ENCODE data around the gene POU2F1.
A peak's percentile ranks its signal among the peaks of the same experiment; 100 is the strongest.

Gene POU2F1

GRCh38 chr1:167251472-167251871 is 30.8 kb downstream of the POU2F1 start:
- H3K27ac ChIP-seq (ENCODE audit: low read length), result no peak overlapping the region
- H3K4me3 ChIP-seq (ENCODE audit: low read length), result no peak overlapping the region
- no peak overlapping the region for H3K4me2 ChIP-seq (ENCODE audit: low read depth, low read length)
- no peak overlapping the region for H2AFZ ChIP-seq (ENCODE audit: low read length)
- no peaks in the 10 kb centered on the region for H4K20me1 ChIP-seq (ENCODE audit: insufficient read depth, low read length)
- H3K79me2 ChIP-seq (ENCODE audit: low read length), result peaks cover 81% of the 10 kb centered on the region
- no peaks in the 10 kb centered on the region for H3K27me3 ChIP-seq (replicated peaks; ENCODE audit: insufficient read depth, low read length)
- no peaks in the 10 kb centered on the region for H3K36me3 ChIP-seq (replicated peaks; ENCODE audit: insufficient read depth, low read length)
- peaks cover 3% of the 10 kb centered on the region; the same call in 1 of the 2 replicates for H3F3A ChIP-seq (ENCODE audit: insufficient read depth, low read length)
- TF ChIP-seq CTCF (IDR thresholded peaks at IDR 0.05; ENCODE audit: low read length) (no peak), EZH2phosphoT487 (IDR thresholded peaks at IDR 0.05; ENCODE audit: low read length) (no peak), EZH2 (optimal IDR thresholded peaks at IDR 0.05; ENCODE audit: low read depth, low read length) (no peak)
- H3K9me2 ChIP-seq (replicated peaks; ENCODE audit: insufficient read depth, low read length), result no peaks in the 10 kb centered on the region
- H3K9ac ChIP-seq (ENCODE audit: low read length), result no peak overlapping the region
- peaks cover 29% of the 10 kb centered on the region for H3K4me1 ChIP-seq (ENCODE audit: low read length)
- H3K9me3 ChIP-seq (replicated peaks; ENCODE audit: insufficient read depth, low read length), result no peaks in the 10 kb centered on the region
- no peak for DNase-seq

DNA sequence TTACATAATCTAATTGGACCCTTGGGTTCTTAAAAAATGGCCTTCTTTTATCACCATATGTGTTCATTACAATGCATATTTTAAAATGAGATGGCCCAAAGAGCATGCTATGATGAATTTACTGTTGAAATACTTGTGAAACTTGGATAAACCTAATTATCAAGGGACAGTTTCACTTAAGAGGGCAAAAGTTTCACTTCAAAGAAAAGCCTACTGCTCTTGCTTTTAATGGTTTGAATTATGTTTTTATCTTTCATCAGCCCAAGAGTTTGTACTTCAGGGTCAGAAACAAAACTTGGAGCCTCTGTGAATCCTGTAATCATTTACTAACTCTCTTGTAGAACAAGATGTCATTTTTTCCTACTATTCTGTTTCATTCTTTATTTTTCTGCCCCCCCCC is 32.3 kb downstream of the POU2F1 start:
- H3K9ac ChIP-seq (ENCODE audit: low read length), result no peak overlapping the region
- TF ChIP-seq EZH2phosphoT487 (IDR thresholded peaks at IDR 0.05; ENCODE audit: low read length), result no peak
- TF ChIP-seq CTCF (IDR thresholded peaks at IDR 0.05; ENCODE audit: low read length), result no peak
- TF ChIP-seq EZH2 (optimal IDR thresholded peaks at IDR 0.05; ENCODE audit: low read depth, low read length), result no peak
- H3K4me1 ChIP-seq (ENCODE audit: low read length), result peaks cover 15% of the 10 kb centered on the region
- H3K9me3 ChIP-seq (replicated peaks; ENCODE audit: insufficient read depth, low read length), result no peaks in the 10 kb centered on the region
- H3K4me2 ChIP-seq (ENCODE audit: low read depth, low read length), result no peak overlapping the region
- peaks cover 79% of the 10 kb centered on the region for H3K79me2 ChIP-seq (ENCODE audit: low read length)
- H3K36me3 ChIP-seq (replicated peaks; ENCODE audit: insufficient read depth, low read length), result no peaks in the 10 kb centered on the region
- H2AFZ ChIP-seq (ENCODE audit: low read length), result no peak overlapping the region
- H3K27me3 ChIP-seq (replicated peaks; ENCODE audit: insufficient read depth, low read length), result no peaks in the 10 kb centered on the region
- H3K27ac ChIP-seq (ENCODE audit: low read length), result no peak overlapping the region
- no peak overlapping the region for H3K4me3 ChIP-seq (ENCODE audit: low read length)
- no peaks in the 10 kb centered on the region for H3K9me2 ChIP-seq (replicated peaks; ENCODE audit: insufficient read depth, low read length)
- H3F3A ChIP-seq (ENCODE audit: insufficient read depth, low read length), result peaks cover 3% of the 10 kb centered on the region; the same call in 1 of the 2 replicates
- no peaks in the 10 kb centered on the region for H4K20me1 ChIP-seq (ENCODE audit: insufficient read depth, low read length)
- DNase-seq, result peak; percentile 57

DNA sequence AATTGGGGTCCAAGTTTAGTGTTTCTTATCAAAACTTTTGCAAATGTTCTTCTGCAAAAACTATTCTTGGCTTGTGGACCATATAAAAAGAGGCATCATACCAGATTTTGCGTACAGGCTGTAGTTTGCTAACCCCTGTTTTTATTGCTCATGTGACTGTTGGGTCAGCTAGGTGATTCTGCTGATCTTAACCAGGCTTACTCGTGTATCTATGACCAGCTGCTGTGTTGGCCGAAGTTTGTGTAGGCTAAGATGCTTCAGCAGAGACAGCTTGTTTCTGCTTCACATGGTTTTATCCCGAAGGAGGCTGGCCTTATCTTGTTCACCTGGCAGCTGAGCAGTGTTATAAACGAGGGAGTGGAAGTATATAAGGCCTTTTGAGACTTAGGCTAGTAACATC is 38.2 kb downstream of the POU2F1 start:
- H3F3A ChIP-seq (ENCODE audit: insufficient read depth, low read length), result no peaks in the 10 kb centered on the region
- H3K79me2 ChIP-seq (ENCODE audit: low read length), result peaks cover 79% of the 10 kb centered on the region
- no peak overlapping the region for H2AFZ ChIP-seq (ENCODE audit: low read length)
- H3K27ac ChIP-seq (ENCODE audit: low read length), result no peak overlapping the region
- H4K20me1 ChIP-seq (ENCODE audit: insufficient read depth, low read length), result no peaks in the 10 kb centered on the region
- no peaks in the 10 kb centered on the region for H3K36me3 ChIP-seq (replicated peaks; ENCODE audit: insufficient read depth, low read length)
- no peak overlapping the region for H3K4me3 ChIP-seq (ENCODE audit: low read length)
- H3K9me2 ChIP-seq (replicated peaks; ENCODE audit: insufficient read depth, low read length), result no peaks in the 10 kb centered on the region
- H3K27me3 ChIP-seq (replicated peaks; ENCODE audit: insufficient read depth, low read length), result no peaks in the 10 kb centered on the region
- H3K9ac ChIP-seq (ENCODE audit: low read length), result no peak overlapping the region
- TF ChIP-seq CTCF (IDR thresholded peaks at IDR 0.05; ENCODE audit: low read length) (no peak), EZH2phosphoT487 (IDR thresholded peaks at IDR 0.05; ENCODE audit: low read length) (no peak), EZH2 (optimal IDR thresholded peaks at IDR 0.05; ENCODE audit: low read depth, low read length) (no peak)
- H3K9me3 ChIP-seq (replicated peaks; ENCODE audit: insufficient read depth, low read length), result no peaks in the 10 kb centered on the region
- peaks cover 16% of the 10 kb centered on the region for H3K4me1 ChIP-seq (ENCODE audit: low read length)
- no peak overlapping the region for H3K4me2 ChIP-seq (ENCODE audit: low read depth, low read length)
- DNase-seq, result no peak
